SK-N-SH (cell line): ENCODE measurements around the gene CCDC78. TPM values are rescaled to one million over a fixed set of nuclear protein-coding genes. Genes with fewer than 3 reads are reported as not detected.

Experiments used
- CTCF ChIA-PET: fragments of 300-600, 350-600 bp; formaldehyde crosslinking; extraction: SDS; loops from one replicate; lab custom pipeline; 2021; lab: Yijun Ruan, JAX
- POLR2A ChIA-PET: fragments of 350-600 bp; sonication (Branson Sonifier 250); formaldehyde crosslinking; extraction: SDS; loops from one replicate; lab custom pipeline; 2020; ENCODE audit warnings: antibody characterized with exemption, inconsistent platforms; lab: Yijun Ruan, JAX
- DNase-seq: peaks from one replicate; pipeline ENCODE4 v3.0.0; 2012
- H2AFZ ChIP-seq: fragments of 200-600 bp; sonication (generic); 2 replicates; pipeline ENCODE4 v1.8.1; 2016; ENCODE audit warnings: antibody characterized with exemption, mild to moderate bottlenecking, low read depth
- H3F3A ChIP-seq: fragments of 200-600 bp; sonication (generic); replicated peaks from 2 replicates; pipeline ENCODE3; 2016; ENCODE audit warnings: antibody characterized with exemption, mild to moderate bottlenecking; ENCODE audit not compliant: insufficient read depth
- H3K27ac ChIP-seq, 2 experiments: fragments of 200-500 bp in 1 of 2; fragments of 200-600 bp in 1 of 2; sonication (Bioruptor generic) in 1 of 2; sonication (generic), shearing (Covaris generic) in 1 of 2; 2 replicates each; pipeline versions ENCODE4 v1.5.1 to v1.6.1; 2014 to 2016; ENCODE audit warnings: low read depth in 2 of 2, inconsistent platforms in 1 of 2, low read length in 1 of 2, mild to moderate bottlenecking in 1 of 2, mixed read lengths in 1 of 2
- H3K27me3 ChIP-seq: fragments of 200-600 bp; sonication (generic), shearing (Covaris generic); 2 replicates; pipeline ENCODE4 v1.6.1; 2016; ENCODE audit warnings: mixed run types; ENCODE audit not compliant: insufficient read depth
- H3K36me3 ChIP-seq, 2 experiments: fragments of 200-500 bp in 1 of 2; fragments of 200-600 bp in 1 of 2; sonication (Bioruptor generic) in 1 of 2; sonication (generic) in 1 of 2; replicated peaks in 1 of 2; 2 replicates each; pipeline versions ENCODE3 to v1.5.1; 2014 to 2016; ENCODE audit warnings: low read length in 1 of 2, mild to moderate bottlenecking in 1 of 2; ENCODE audit not compliant: insufficient read depth in 2 of 2, control insufficient read depth in 1 of 2
- H3K4me1 ChIP-seq, 2 experiments: fragments of 200-500 bp in 1 of 2; fragments of 200-600 bp in 1 of 2; sonication (Bioruptor generic) in 1 of 2; sonication (generic), shearing (Covaris generic) in 1 of 2; 2 replicates each; pipeline versions ENCODE4 v1.5.1 to v1.6.1; 2014 to 2016; ENCODE audit warnings: low read depth in 1 of 2, low read length in 1 of 2, mixed run types in 1 of 2; ENCODE audit not compliant: insufficient read depth in 2 of 2, control insufficient read depth in 1 of 2
- H3K4me2 ChIP-seq: fragments of 200-600 bp; sonication (generic), shearing (Covaris generic); 2 replicates; pipeline ENCODE4 v1.6.1; 2017; ENCODE audit warnings: mixed run types
- H3K4me3 ChIP-seq, 2 experiments: fragments of 200-500 bp in 1 of 2; fragments of 200-600 bp in 1 of 2; sonication (Bioruptor generic) in 1 of 2; sonication (generic), shearing (Covaris generic) in 1 of 2; 2 replicates each; pipeline versions ENCODE4 v1.5.1 to v1.8.1; 2014 to 2016; ENCODE audit warnings: low read depth in 2 of 2, inconsistent platforms in 1 of 2, low read length in 1 of 2, mild to moderate bottlenecking in 1 of 2, mixed read lengths in 1 of 2, moderate library complexity in 1 of 2
- H3K79me2 ChIP-seq: fragments of 200-600 bp; sonication (generic); 2 replicates; pipeline ENCODE4 v1.8.1; 2017; ENCODE audit warnings: mild to moderate bottlenecking; ENCODE audit not compliant: insufficient read depth
- H3K9ac ChIP-seq: fragments of 200-600 bp; sonication (generic); 2 replicates; pipeline ENCODE4 v1.6.1; 2017; ENCODE audit warnings: mixed run types
- H3K9me2 ChIP-seq: fragments of 200-600 bp; sonication (generic); 2 replicates; pipeline ENCODE4 v1.6.1; 2017; ENCODE audit warnings: mixed run types
- H3K9me3 ChIP-seq: fragments of 200-600 bp; sonication (generic); 2 replicates; pipeline ENCODE4 v1.6.1; 2017; ENCODE audit warnings: mixed run types, mild to moderate bottlenecking, moderate library complexity
- H4K20me1 ChIP-seq: fragments of 200-600 bp; sonication (generic); 2 replicates; pipeline ENCODE4 v1.6.1; 2017; ENCODE audit warnings: mild to moderate bottlenecking, mixed run types; ENCODE audit not compliant: insufficient read depth
- CTCF ChIP-seq: fragments of 200-600 bp; sonication (generic); IDR thresholded peaks from 2 replicates; pipeline ENCODE4 v1.6.1; 2017; ENCODE audit warnings: antibody characterized with exemption, mild to moderate bottlenecking, moderate library complexity
- FOXM1 ChIP-seq: IDR thresholded peaks from 2 replicates; pipeline ENCODE4 v1.4.0; 2012; ENCODE audit warnings: low read depth, mild to moderate bottlenecking
- MAX ChIP-seq: IDR thresholded peaks from 2 replicates; pipeline ENCODE4 v1.4.0; 2012; ENCODE audit warnings: low read depth
- MXI1 ChIP-seq: IDR thresholded peaks from 2 replicates; pipeline ENCODE4 v1.6.1; 2012; ENCODE audit warnings: mild to moderate bottlenecking, low read depth, low read length, improper control_type of control experiment
- POLR2AphosphoS5 ChIP-seq: IDR thresholded peaks from 2 replicates; pipeline ENCODE4 v1.6.1; 2012; ENCODE audit warnings: low read depth, low read length
- USF2 ChIP-seq: fragments of 150-350 bp; IDR thresholded peaks from 2 replicates; pipeline ENCODE4 v1.6.1; 2017; ENCODE audit warnings: antibody characterized with exemption, low read length, low read depth, borderline replicate concordance
- WGBS: methylation state at CpG from one replicate; pipeline ENCODE4 v1.1.6; 2017; ENCODE audit warnings: low lambda C conversion rate; 5-methylcytosine and 5-hydroxymethylcytosine counted together
- polyA plus RNA-seq, 3 experiments: library from polyadenylated mRNA; depleted of rRNA; stranded (reverse); fragments of >200 nt; gene quantifications; 2 replicates each; pipeline ENCODE4 v1.2.3, GENCODE V29; 2012

Gene CCDC78
- polyA plus RNA-seq, 1 of the 3 experiments (the other 2 are of a cell fraction), result 15.4 TPM

- Histone ChIP-seq H3K27me3 (no peaks in the 10 kb centered on the region), H3K27ac (no peak overlapping the region), H3K79me2 (peaks cover 56% of the 10 kb centered on the region), H3K9me3 (no peaks in the 10 kb centered on the region), H3K9ac (no peak overlapping the region), H3K36me3 (peaks cover 0 to 2% of the 10 kb centered on the region in 2 experiments), H3K4me1 (peaks cover 3 to 6% of the 10 kb centered on the region in 2 experiments; a peak in 1 of 4 replicates), H4K20me1 (peaks cover 52% of the 10 kb centered on the region), H3K4me3 (no peak overlapping the region), H3K9me2 (no peaks in the 10 kb centered on the region), H3F3A (no peaks in the 10 kb centered on the region), H3K4me2 (no peak overlapping the region), H2AFZ (no peak overlapping the region)
- no peak for DNase-seq
- ChIA-PET CTCF (interaction anchor here (1.2 kb wide), 1 partner anchor 8 kb away, joined by 4 read pairs; no protein-coding TSS in a partner anchor), POLR2A (no interaction called here)
- TF ChIP-seq POLR2AphosphoS5, result no peak
- WGBS, result 79% methylated on average over 10 of the region's 19 CpGs
These were observed 27.2 kb downstream of the CCDC78 start for GRCh38 chr16:698911-699671.

GRCh38 chr16:695355-696089 lies 30.7 kb downstream of the CCDC78 start:
- WGBS, result 78% methylated on average over 52 of the region's 71 CpGs
- Histone ChIP-seq H3K4me1 (no peaks in the 10 kb centered on the region), H3K4me2 (no peak overlapping the region), H3K9me3 (no peaks in the 10 kb centered on the region), H3K27me3 (no peaks in the 10 kb centered on the region), H3K9me2 (no peaks in the 10 kb centered on the region), H3K79me2 (peaks cover 22% of the 10 kb centered on the region), H3F3A (peaks cover 20% of the 10 kb centered on the region), H2AFZ (no peak overlapping the region), H4K20me1 (peaks cover 18% of the 10 kb centered on the region), H3K9ac (no peak overlapping the region), H3K27ac (no peak overlapping the region), H3K36me3 (peaks cover 0 to 2% of the 10 kb centered on the region in 2 experiments), H3K4me3 (no peak overlapping the region)
- ChIA-PET POLR2A (no interaction called here), CTCF (no interaction called here)
- no peak for TF ChIP-seq MAX
- no peak for TF ChIP-seq MXI1
- TF ChIP-seq FOXM1, result no peak
- TF ChIP-seq CTCF, result no peak
- TF ChIP-seq USF2, result no peak
- DNase-seq, result no peak
